Hematopoietic multipotent progenitor cell treated with erythropoietin and hydrocortisone succinate and interleukin-3 and kit ligand, for 17 days (in vitro differentiated cells): ENCODE measurements around the gene CARD8.
"Not testable (repeated sequence)": the region's sequence is repeated elsewhere in the genome, so short reads cannot be mapped to it uniquely, and the experiment has no call there.

Experiments
- DNase-seq: peaks from one replicate; pipeline ENCODE4 v3.0.0-alpha.2; 2015; ENCODE audit warnings: low spot score

Gene CARD8

GRCh38 chr19:48255376-48256303, at the start of gene CARD8:
Gene CARD8 (minus strand): TSS chr19:48255912. CDS start chr19:48241020, 14,892 bp downstream.
- peak; percentile 90 for DNase-seq

- no peak for DNase-seq
Observed at GRCh38 chr19:48303866-48304265, 48.2 kb upstream of the CARD8 start.

- DNase-seq = no peak
Observed at GRCh38 chr19:48303367-48303766, 47.7 kb upstream of the CARD8 start.

- no peak for DNase-seq
Observed at GRCh38 chr19:48302600-48302959, 46.9 kb upstream of the CARD8 start.

- no peak for DNase-seq
Observed at GRCh38 chr19:48301886-48302599, 46.3 kb upstream of the CARD8 start.

- no peak for DNase-seq
Observed at GRCh38 chr19:48297975-48298374, 42.3 kb upstream of the CARD8 start.

GRCh38 chr19:48296963-48297734, 41.4 kb upstream of the CARD8 start:
- no peak for DNase-seq

- DNase-seq = no peak
Observed at GRCh38 chr19:48295458-48295857, 39.7 kb upstream of the CARD8 start.

GRCh38 chr19:48292798-48293197, 37.1 kb upstream of the CARD8 start:
- no peak for DNase-seq

GRCh38 chr19:48291489-48291815, 35.7 kb upstream of the CARD8 start:
- DNase-seq = not testable (repeated sequence)

- DNase-seq = peak; percentile 70
Observed at GRCh38 chr19:48290771-48291488, 35.2 kb upstream of the CARD8 start.

- DNase-seq = no peak
Observed at GRCh38 chr19:48290401-48290770, 34.7 kb upstream of the CARD8 start.

GRCh38 chr19:48287748-48288147, 32.0 kb upstream of the CARD8 start:
- no peak for DNase-seq

GRCh38 chr19:48284896-48285295, 29.2 kb upstream of the CARD8 start:
- DNase-seq = no peak

- no peak for DNase-seq
Observed at GRCh38 chr19:48283908-48284307, 28.2 kb upstream of the CARD8 start.

- DNase-seq = no peak
Observed at GRCh38 chr19:48279747-48280146, 24.0 kb upstream of the CARD8 start.

- DNase-seq = no peak
Observed at GRCh38 chr19:48274938-48275337, 19.2 kb upstream of the CARD8 start.

GRCh38 chr19:48274173-48274572, 18.5 kb upstream of the CARD8 start:
- DNase-seq = no peak

GRCh38 chr19:48271531-48272151, 15.9 kb upstream of the CARD8 start:
- no peak for DNase-seq

GRCh38 chr19:48269617-48270026, 13.9 kb upstream of the CARD8 start:
- DNase-seq = not testable (repeated sequence)

- not testable (repeated sequence) for DNase-seq
Observed at GRCh38 chr19:48265326-48265725, 9.6 kb upstream of the CARD8 start.

- DNase-seq = not testable (repeated sequence)
Observed at GRCh38 chr19:48260359-48260714, 4.6 kb upstream of the CARD8 start.
